Activated CD4-positive, alpha-beta T cell treated with anti-CD3 and anti-CD28 coated beads, Interleukin-2, amount 10 ng/mL, durations not matched to agents 24 days and 14 days (primary cell): ENCODE data around the gene BAZ1B. TPM values are rescaled to one million over a fixed set of nuclear protein-coding genes. Genes with fewer than 3 reads are reported as not detected.
A peak's percentile ranks its signal among the peaks of the same experiment; 100 is the strongest.
"Not testable (repeated sequence)": the region's sequence is repeated elsewhere in the genome, so short reads cannot be mapped to it uniquely, and the experiment has no call there.

Experiments used
- DNase-seq: peaks from one replicate; pipeline ENCODE4 v3.0.0; 2022
- H3K27ac Mint-ChIP-seq: one replicate; pipeline ENCODE4 v1.8.0; 2022; ENCODE audit warnings: mild to moderate bottlenecking, mixed read lengths
- H3K27me3 Mint-ChIP-seq: one replicate; pipeline ENCODE4 v1.8.0; 2022; ENCODE audit warnings: mixed read lengths
- H3K36me3 Mint-ChIP-seq: one replicate; pipeline ENCODE4 v1.8.0; 2022; ENCODE audit warnings: low read depth, mild to moderate bottlenecking, mixed read lengths
- H3K4me1 Mint-ChIP-seq: one replicate; pipeline ENCODE4 v1.8.0; 2021; ENCODE audit warnings: mixed read lengths
- H3K4me3 Mint-ChIP-seq: one replicate; pipeline ENCODE4 v1.8.0; 2022; ENCODE audit warnings: mild to moderate bottlenecking, moderate library complexity, mixed read lengths
- H3K9me3 Mint-ChIP-seq: one replicate; pipeline ENCODE4 v1.8.0; 2021; ENCODE audit warnings: mixed read lengths
- intact Hi-C: fragments of 100-400 bp; cut with micrococcal nuclease; formaldehyde crosslinking; loops from one replicate; pipeline ENCODE4 v1.15.1; 2023
- total RNA-seq: library from RNA; stranded (reverse); gene quantifications from 2 replicates; pipeline ENCODE4 v1.2.3, GENCODE V29; 2022

The BAZ1B gene
- total RNA-seq: 110 and 112 TPM in 2 replicates

- no peaks in the 10 kb centered on the region for H3K27me3 Mint-ChIP-seq
- DNase-seq: peak; percentile 99
- peak within 1 kb of the TSS; percentile 94 for H3K27ac Mint-ChIP-seq
- intact Hi-C loops: loop anchor here (1.0 to 5.0 kb wide), 6 partner anchors 35 to 216 kb away; partner anchors contain the start of genes ABHD11, BCL7B, BUD23 and DNAJC30
- peaks cover 34% of the 10 kb centered on the region for H3K36me3 Mint-ChIP-seq
- H3K4me3 Mint-ChIP-seq: peak within 1 kb of the TSS; percentile 94
- no peaks in the 10 kb centered on the region for H3K9me3 Mint-ChIP-seq
- H3K4me1 Mint-ChIP-seq: peaks cover 50% of the 10 kb centered on the region
Observed at GRCh38 chr7:73522105-73522872, at the start of gene BAZ1B. TSS of gene BAZ1B (minus strand) at chr7:73522293. CDS start at chr7:73521933, 360 bp downstream.

- no peak overlapping the region for H3K27ac Mint-ChIP-seq
Observed at GRCh38 chr7:73570977-73571376, 48.9 kb upstream of the BAZ1B start.

GRCh38 chr7:73570521-73570920 lies 48.4 kb upstream of the BAZ1B start:
- H3K4me1 Mint-ChIP-seq: peaks cover 27% of the 10 kb centered on the region
- no peaks in the 10 kb centered on the region for H3K27me3 Mint-ChIP-seq
- DNase-seq: no peak
- no peaks in the 10 kb centered on the region for H3K9me3 Mint-ChIP-seq
- H3K4me3 Mint-ChIP-seq: no peak overlapping the region
- intact Hi-C loops: no loop called here
- H3K27ac Mint-ChIP-seq: no peak overlapping the region
- peaks cover 52% of the 10 kb centered on the region for H3K36me3 Mint-ChIP-seq

More at GRCh38 chr7:73570977-73571376, 48.9 kb upstream of the BAZ1B start:
- intact Hi-C loops: no loop called here
- peaks cover 22% of the 10 kb centered on the region for H3K4me1 Mint-ChIP-seq
- DNase-seq: no peak
- peaks cover 52% of the 10 kb centered on the region for H3K36me3 Mint-ChIP-seq
- no peaks in the 10 kb centered on the region for H3K27me3 Mint-ChIP-seq
- H3K4me3 Mint-ChIP-seq: no peak overlapping the region
- H3K9me3 Mint-ChIP-seq: no peaks in the 10 kb centered on the region

GRCh38 chr7:73569042-73569608 lies 47.0 kb upstream of the BAZ1B start:
- intact Hi-C loops: no loop called here
- no peak for DNase-seq
- Mint-ChIP-seq H3K27ac (no peak overlapping the region), H3K27me3 (no peaks in the 10 kb centered on the region), H3K36me3 (peaks cover 47% of the 10 kb centered on the region), H3K9me3 (no peaks in the 10 kb centered on the region), H3K4me1 (peaks cover 29% of the 10 kb centered on the region), H3K4me3 (no peak overlapping the region)

GRCh38 chr7:73567846-73568685 lies 46.0 kb upstream of the BAZ1B start:
- Mint-ChIP-seq H3K36me3 (peaks cover 36% of the 10 kb centered on the region), H3K27me3 (no peaks in the 10 kb centered on the region), H3K9me3 (no peaks in the 10 kb centered on the region), H3K4me3 (no peak overlapping the region), H3K27ac (peak overlapping the region; percentile 63), H3K4me1 (peaks cover 27% of the 10 kb centered on the region)
- intact Hi-C loops: no loop called here
- no peak for DNase-seq

GRCh38 chr7:73567140-73567539 lies 45.0 kb upstream of the BAZ1B start:
- Mint-ChIP-seq H3K27me3 (no peaks in the 10 kb centered on the region), H3K4me1 (peaks cover 27% of the 10 kb centered on the region), H3K27ac (no peak overlapping the region), H3K36me3 (peaks cover 28% of the 10 kb centered on the region), H3K9me3 (no peaks in the 10 kb centered on the region), H3K4me3 (no peak overlapping the region)
- DNase-seq: no peak
- intact Hi-C loops: no loop called here

GRCh38 chr7:73566431-73566830 lies 44.3 kb upstream of the BAZ1B start:
- intact Hi-C loops, H3K27me3 Mint-ChIP-seq, H3K9me3 Mint-ChIP-seq, DNase-seq: not testable (repeated sequence)
- Mint-ChIP-seq H3K36me3 (peaks cover 24% of the 10 kb centered on the region), H3K27ac (peak overlapping the region; percentile 25), H3K4me3 (peak overlapping the region; percentile 62), H3K4me1 (peaks cover 30% of the 10 kb centered on the region)

GRCh38 chr7:73565675-73566340 lies 43.7 kb upstream of the BAZ1B start:
- peak overlapping the region; percentile 62 for H3K4me3 Mint-ChIP-seq
- H3K27ac Mint-ChIP-seq: no peak overlapping the region
- peaks cover 18% of the 10 kb centered on the region for H3K36me3 Mint-ChIP-seq
- H3K4me1 Mint-ChIP-seq: peaks cover 30% of the 10 kb centered on the region
- no peaks in the 10 kb centered on the region for H3K27me3 Mint-ChIP-seq
- no peaks in the 10 kb centered on the region for H3K9me3 Mint-ChIP-seq
- intact Hi-C loops: no loop called here
- DNase-seq: no peak

GRCh38 chr7:73560109-73560835 lies 38.2 kb upstream of the BAZ1B start:
- Mint-ChIP-seq H3K4me1 (peaks cover 26% of the 10 kb centered on the region), H3K27me3 (no peaks in the 10 kb centered on the region), H3K4me3 (no peak overlapping the region), H3K27ac (peak overlapping the region; percentile 10), H3K36me3 (peaks cover 4% of the 10 kb centered on the region), H3K9me3 (no peaks in the 10 kb centered on the region)
- intact Hi-C loops: no loop called here
- DNase-seq: no peak

- Mint-ChIP-seq H3K27me3 (no peaks in the 10 kb centered on the region), H3K36me3 (peaks cover 13% of the 10 kb centered on the region), H3K4me3 (peak within 1 kb of the TSS; percentile 89), H3K9me3 (no peaks in the 10 kb centered on the region), H3K27ac (peak within 1 kb of the TSS; percentile 95), H3K4me1 (peaks cover 32% of the 10 kb centered on the region)
- intact Hi-C loops: loop anchor here (1.0 kb wide), 4 partner anchors 21 to 181 kb away; partner anchors contain the start of genes ABHD11, BAZ1B, BUD23 and DNAJC30
- peak; percentile 95 for DNase-seq
Observed at GRCh38 chr7:73557397-73558257, 35.5 kb upstream of the BAZ1B start, which contains the start of gene BCL7B. TSS of gene BCL7B (minus strand) at chr7:73557690. CDS start at chr7:73557578, 112 bp downstream.

- peak overlapping the region; percentile 89 for H3K4me3 Mint-ChIP-seq
- no peaks in the 10 kb centered on the region for H3K9me3 Mint-ChIP-seq
- H3K4me1 Mint-ChIP-seq: peaks cover 32% of the 10 kb centered on the region
- H3K27me3 Mint-ChIP-seq: no peaks in the 10 kb centered on the region
- DNase-seq: peak; percentile 98
- peak overlapping the region; percentile 95 for H3K27ac Mint-ChIP-seq
- intact Hi-C loops: loop anchor here (1.0 kb wide), 4 partner anchors 21 to 181 kb away; partner anchors contain the start of genes ABHD11, BAZ1B, BUD23 and DNAJC30
- peaks cover 16% of the 10 kb centered on the region for H3K36me3 Mint-ChIP-seq
Observed at GRCh38 chr7:73557108-73557396, 35.0 kb upstream of the BAZ1B start.
